Measurements from ENCODE around the gene BCL2L2. TPM values are rescaled to one million over a fixed set of nuclear protein-coding genes. Genes with fewer than 3 reads are reported as not detected.
A peak's percentile ranks its signal among the peaks of the same experiment; 100 is the strongest.

BCL2L2 gene
- total and polyA plus RNA-seq, 2 donors from 2014 or later, result 35.6 to 43.6 TPM

DNA sequence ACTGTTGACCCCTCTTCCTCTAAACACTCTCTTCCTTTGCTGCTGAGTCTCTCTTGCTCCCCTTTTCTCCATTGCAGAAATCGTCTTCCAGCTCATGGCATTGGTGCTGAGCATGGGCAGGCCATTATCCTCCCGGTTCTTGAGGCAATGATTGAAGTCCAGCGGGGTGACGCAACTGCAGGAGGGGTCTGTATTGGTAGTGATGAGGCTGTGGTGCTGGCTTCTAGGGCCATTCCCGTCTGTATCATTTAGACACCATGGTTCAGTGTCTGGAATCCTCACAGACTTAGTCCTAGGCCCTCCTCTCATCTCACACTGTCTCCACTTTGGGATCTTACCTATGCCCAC lies 46.8 kb downstream of the BCL2L2 start:
- intact Hi-C loops (cut with DNase I), result no loop called here
- H3K27ac ChIP-seq (ENCODE audit: low read depth in 2 of 2, low read length in 2 of 2), result no peak overlapping the region
- H3K9ac ChIP-seq (ENCODE audit: low read length in 3 of 3), result peak overlapping the region in 2 of 3 donors; percentile 39 to 68
- H3K4me3 ChIP-seq (ENCODE audit: low read length in 3 of 3), result no peak overlapping the region
- no peaks in the 10 kb centered on the region for H3K9me3 ChIP-seq (ENCODE audit: control insufficient read depth in 2 of 3, insufficient read depth in 1 of 3, low read length in 3 of 3)
- DNase-seq, result no peak
- H3K27me3 ChIP-seq (ENCODE audit: control insufficient read depth, insufficient read depth, low read length), result no peaks in the 10 kb centered on the region
- TF ChIP-seq, protein P1, sequence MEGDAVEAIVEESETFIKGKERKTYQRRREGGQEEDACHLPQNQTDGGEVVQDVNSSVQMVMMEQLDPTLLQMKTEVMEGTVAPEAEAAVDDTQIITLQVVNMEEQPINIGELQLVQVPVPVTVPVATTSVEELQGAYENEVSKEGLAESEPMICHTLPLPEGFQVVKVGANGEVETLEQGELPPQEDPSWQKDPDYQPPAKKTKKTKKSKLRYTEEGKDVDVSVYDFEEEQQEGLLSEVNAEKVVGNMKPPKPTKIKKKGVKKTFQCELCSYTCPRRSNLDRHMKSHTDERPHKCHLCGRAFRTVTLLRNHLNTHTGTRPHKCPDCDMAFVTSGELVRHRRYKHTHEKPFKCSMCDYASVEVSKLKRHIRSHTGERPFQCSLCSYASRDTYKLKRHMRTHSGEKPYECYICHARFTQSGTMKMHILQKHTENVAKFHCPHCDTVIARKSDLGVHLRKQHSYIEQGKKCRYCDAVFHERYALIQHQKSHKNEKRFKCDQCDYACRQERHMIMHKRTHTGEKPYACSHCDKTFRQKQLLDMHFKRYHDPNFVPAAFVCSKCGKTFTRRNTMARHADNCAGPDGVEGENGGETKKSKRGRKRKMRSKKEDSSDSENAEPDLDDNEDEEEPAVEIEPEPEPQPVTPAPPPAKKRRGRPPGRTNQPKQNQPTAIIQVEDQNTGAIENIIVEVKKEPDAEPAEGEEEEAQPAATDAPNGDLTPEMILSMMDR (IDR thresholded peaks at IDR 0.05; ENCODE audit: borderline replicate concordance, extremely low read depth, insufficient read depth), result no peak
- no peak for FAIRE-seq
- H3K4me1 ChIP-seq (ENCODE audit: control insufficient read depth in 2 of 3, insufficient read depth in 2 of 3, low read depth in 1 of 3, low read length in 3 of 3), result peaks cover 0 to 7% (median 0%) of the 10 kb centered on the region in 3 donors
- peaks cover 0 to 2% (median 0%) of the 10 kb centered on the region in 3 donors for H3K36me3 ChIP-seq (ENCODE audit: control insufficient read depth in 2 of 3, insufficient read depth in 3 of 3, low read length in 3 of 3)

- Histone ChIP-seq H3K9me3 (ENCODE audit: control insufficient read depth in 2 of 3, insufficient read depth in 1 of 3, low read length in 3 of 3) (no peaks in the 10 kb centered on the region), H3K4me3 (ENCODE audit: low read length in 3 of 3) (no peak overlapping the region), H3K4me1 (ENCODE audit: control insufficient read depth in 2 of 3, insufficient read depth in 2 of 3, low read depth in 1 of 3, low read length in 3 of 3) (peaks cover 0 to 7% (median 0%) of the 10 kb centered on the region in 3 donors), H3K27ac (ENCODE audit: low read depth in 2 of 2, low read length in 2 of 2) (no peak overlapping the region), H3K9ac (ENCODE audit: low read length in 3 of 3) (no peak overlapping the region), H3K27me3 (ENCODE audit: control insufficient read depth, insufficient read depth, low read length) (no peaks in the 10 kb centered on the region), H3K36me3 (ENCODE audit: control insufficient read depth in 2 of 3, insufficient read depth in 3 of 3, low read length in 3 of 3) (peaks cover 0 to 2% (median 0%) of the 10 kb centered on the region in 3 donors)
- intact Hi-C loops (cut with DNase I), result no loop called here
- FAIRE-seq (no peak), DNase-seq (no peak)
- TF ChIP-seq, protein P1 (IDR thresholded peaks at IDR 0.05; ENCODE audit: borderline replicate concordance, extremely low read depth, insufficient read depth), result no peak
Measured at GRCh38 chr14:23354990-23355389, 48.4 kb downstream of the BCL2L2 start.

- no peaks in the 10 kb centered on the region for H3K27me3 ChIP-seq (ENCODE audit: control insufficient read depth, insufficient read depth, low read length)
- H3K9me3 ChIP-seq (ENCODE audit: control insufficient read depth in 2 of 3, insufficient read depth in 1 of 3, low read length in 3 of 3), result no peaks in the 10 kb centered on the region
- H3K27ac ChIP-seq (ENCODE audit: low read depth in 2 of 2, low read length in 2 of 2), result no peak overlapping the region
- no peak overlapping the region for H3K9ac ChIP-seq (ENCODE audit: low read length in 3 of 3)
- no peak overlapping the region for H3K4me3 ChIP-seq (ENCODE audit: low read length in 3 of 3)
- FAIRE-seq (no peak), DNase-seq (no peak)
- H3K4me1 ChIP-seq (ENCODE audit: control insufficient read depth in 2 of 3, insufficient read depth in 2 of 3, low read depth in 1 of 3, low read length in 3 of 3), result peaks cover 0 to 7% (median 0%) of the 10 kb centered on the region in 3 donors
- TF ChIP-seq, protein P1 (IDR thresholded peaks at IDR 0.05; ENCODE audit: borderline replicate concordance, extremely low read depth, insufficient read depth), result no peak
- intact Hi-C loops (cut with DNase I), result no loop called here
- H3K36me3 ChIP-seq (ENCODE audit: control insufficient read depth in 2 of 3, insufficient read depth in 3 of 3, low read length in 3 of 3), result peaks cover 0 to 2% (median 0%) of the 10 kb centered on the region in 3 donors
Measured at GRCh38 chr14:23355871-23356435, 49.3 kb downstream of the BCL2L2 start.

DNA sequence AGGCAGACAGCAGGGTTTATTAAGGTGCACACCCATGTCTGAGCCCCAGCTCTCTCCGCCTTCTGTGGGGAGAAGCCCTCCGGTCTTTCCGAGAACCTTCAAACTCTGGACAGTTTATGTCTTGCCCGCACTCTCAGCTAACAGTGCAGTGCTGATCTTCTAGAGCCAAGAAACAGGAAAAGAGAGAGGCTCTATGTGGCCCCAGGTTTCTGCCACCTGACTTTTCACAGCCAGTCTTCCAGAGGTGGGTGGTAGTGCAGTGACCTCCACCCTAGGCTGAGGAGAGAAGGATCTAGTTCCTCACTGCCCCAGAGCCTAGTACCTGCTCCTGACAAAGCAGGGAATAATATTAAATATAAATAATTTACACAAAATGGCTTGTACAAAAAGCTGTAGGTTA lies 50.0 kb downstream of the BCL2L2 start:
- FAIRE-seq (no peak), DNase-seq (no peak)
- TF ChIP-seq, protein P1 (IDR thresholded peaks at IDR 0.05; ENCODE audit: borderline replicate concordance, extremely low read depth, insufficient read depth), result no peak
- no peak overlapping the region for H3K9ac ChIP-seq (ENCODE audit: low read length in 3 of 3)
- peaks cover 0 to 7% (median 0%) of the 10 kb centered on the region in 3 donors for H3K4me1 ChIP-seq (ENCODE audit: control insufficient read depth in 2 of 3, insufficient read depth in 2 of 3, low read depth in 1 of 3, low read length in 3 of 3)
- no peak overlapping the region for H3K27ac ChIP-seq (ENCODE audit: low read depth in 2 of 2, low read length in 2 of 2)
- no peaks in the 10 kb centered on the region for H3K27me3 ChIP-seq (ENCODE audit: control insufficient read depth, insufficient read depth, low read length)
- no peaks in the 10 kb centered on the region for H3K9me3 ChIP-seq (ENCODE audit: control insufficient read depth in 2 of 3, insufficient read depth in 1 of 3, low read length in 3 of 3)
- H3K36me3 ChIP-seq (ENCODE audit: control insufficient read depth in 2 of 3, insufficient read depth in 3 of 3, low read length in 3 of 3), result peaks cover 0 to 2% (median 0%) of the 10 kb centered on the region in 3 donors
- no peak overlapping the region for H3K4me3 ChIP-seq (ENCODE audit: low read length in 3 of 3)
- intact Hi-C loops (cut with DNase I), result no loop called here
